DOHH2 (cell line): ENCODE measurements around the gene SIK2.

Experiments
- H3F3A ChIP-seq: fragments of 200-600 bp; sonication (generic), shearing (Covaris generic); 2 replicates; pipeline ENCODE4 v1.6.0; 2016; ENCODE audit warnings: antibody characterized with exemption, mild to moderate bottlenecking; ENCODE audit not compliant: control insufficient read depth, insufficient read depth
- H3K27ac ChIP-seq: fragments of 200-600 bp; sonication (generic); 2 replicates; pipeline ENCODE4 v1.5.1; 2014; ENCODE audit warnings: low read depth, mild to moderate bottlenecking, low read length, moderate library complexity
- H3K27me3 ChIP-seq: fragments of 200-600 bp; sonication (generic); 2 replicates; pipeline ENCODE4 v1.6.1; 2014; ENCODE audit warnings: mild to moderate bottlenecking, low read length, mixed read lengths; ENCODE audit not compliant: control insufficient read depth
- H3K36me3 ChIP-seq: fragments of 200-600 bp; sonication (generic); 2 replicates; pipeline ENCODE4 v1.6.1; 2014; ENCODE audit warnings: mild to moderate bottlenecking, low read length, moderate library complexity, mixed read lengths; ENCODE audit not compliant: control insufficient read depth
- H3K4me1 ChIP-seq: fragments of 200-600 bp; sonication (generic); 2 replicates; pipeline ENCODE4 v1.6.1; 2014; ENCODE audit warnings: mild to moderate bottlenecking, low read length, mixed read lengths; ENCODE audit not compliant: control insufficient read depth
- H3K4me2 ChIP-seq: fragments of 200-600 bp; sonication (generic); 2 replicates; pipeline ENCODE4 v1.6.0; 2014; ENCODE audit warnings: mild to moderate bottlenecking, low read length, moderate library complexity
- H3K4me3 ChIP-seq: fragments of 200-600 bp; sonication (generic); 2 replicates; pipeline ENCODE4 v1.5.1; 2014; ENCODE audit warnings: mild to moderate bottlenecking, low read length, mixed read lengths
- H3K79me2 ChIP-seq: fragments of 200-600 bp; sonication (generic); 2 replicates; pipeline ENCODE4 v1.6.1; 2014; ENCODE audit warnings: mild to moderate bottlenecking, low read length, mixed read lengths; ENCODE audit not compliant: control insufficient read depth
- H3K9me2 ChIP-seq: fragments of 200-600 bp; sonication (generic); replicated peaks from 2 replicates; pipeline ENCODE4 v1.6.1; 2014; ENCODE audit warnings: mild to moderate bottlenecking, low read length, mixed read lengths; ENCODE audit not compliant: control insufficient read depth
- H3K9me3 ChIP-seq: fragments of 200-600 bp; sonication (generic); 2 replicates; pipeline ENCODE4 v1.6.1; 2014; ENCODE audit warnings: antibody characterized with exemption, low read length, mixed read lengths; ENCODE audit not compliant: control insufficient read depth, insufficient read depth
- H4K20me1 ChIP-seq: fragments of 200-600 bp; sonication (generic); 2 replicates; pipeline ENCODE4 v1.6.0; 2014; ENCODE audit warnings: low read depth, mild to moderate bottlenecking, antibody characterized with exemption, low read length, moderate library complexity; ENCODE audit not compliant: control insufficient read depth, insufficient read depth
- EZH2phosphoT487 ChIP-seq: fragments of 200-600 bp; sonication (generic); IDR thresholded peaks from 2 replicates; pipeline ENCODE4 v1.6.1; 2017; ENCODE audit warnings: borderline replicate concordance, mild to moderate bottlenecking, antibody characterized with exemption, low read length, moderate library complexity, mixed read lengths
- TF ChIP-seq, protein P1 (sequence below): fragments of 200-600 bp; sonication (generic); IDR thresholded peaks from one replicate; pipeline ENCODE4 v1.5.1; 2014; ENCODE audit warnings: antibody characterized with exemption, mild to moderate bottlenecking, low read depth, low read length; ENCODE audit not compliant: poor library complexity, severe bottlenecking

SIK2 gene

DNA sequence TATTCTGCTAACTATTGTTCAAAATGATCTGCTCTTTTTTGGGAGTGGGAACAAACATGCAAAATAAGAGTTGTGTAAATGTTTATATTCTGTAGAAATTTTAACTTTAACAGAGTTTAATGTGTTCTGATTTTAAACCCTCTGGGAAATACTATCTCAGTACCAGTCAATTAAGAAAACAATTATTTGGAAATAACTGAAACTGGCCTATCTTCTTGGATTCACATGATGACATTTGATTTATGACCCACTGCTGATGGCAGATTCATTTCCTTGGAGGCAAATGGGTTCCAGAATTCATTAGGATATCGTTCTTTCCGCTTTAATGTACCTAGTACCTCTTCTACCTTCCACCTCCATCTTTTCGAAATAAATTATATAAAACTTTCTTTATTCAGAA is 5.5 kb downstream of the SIK2 start:
- H3K27me3 ChIP-seq = no peaks in the 10 kb centered on the region
- H3K9me3 ChIP-seq = no peaks in the 10 kb centered on the region
- peaks cover 18% of the 10 kb centered on the region; the same call in 1 of the 2 replicates for H4K20me1 ChIP-seq
- TF ChIP-seq, protein P1, sequence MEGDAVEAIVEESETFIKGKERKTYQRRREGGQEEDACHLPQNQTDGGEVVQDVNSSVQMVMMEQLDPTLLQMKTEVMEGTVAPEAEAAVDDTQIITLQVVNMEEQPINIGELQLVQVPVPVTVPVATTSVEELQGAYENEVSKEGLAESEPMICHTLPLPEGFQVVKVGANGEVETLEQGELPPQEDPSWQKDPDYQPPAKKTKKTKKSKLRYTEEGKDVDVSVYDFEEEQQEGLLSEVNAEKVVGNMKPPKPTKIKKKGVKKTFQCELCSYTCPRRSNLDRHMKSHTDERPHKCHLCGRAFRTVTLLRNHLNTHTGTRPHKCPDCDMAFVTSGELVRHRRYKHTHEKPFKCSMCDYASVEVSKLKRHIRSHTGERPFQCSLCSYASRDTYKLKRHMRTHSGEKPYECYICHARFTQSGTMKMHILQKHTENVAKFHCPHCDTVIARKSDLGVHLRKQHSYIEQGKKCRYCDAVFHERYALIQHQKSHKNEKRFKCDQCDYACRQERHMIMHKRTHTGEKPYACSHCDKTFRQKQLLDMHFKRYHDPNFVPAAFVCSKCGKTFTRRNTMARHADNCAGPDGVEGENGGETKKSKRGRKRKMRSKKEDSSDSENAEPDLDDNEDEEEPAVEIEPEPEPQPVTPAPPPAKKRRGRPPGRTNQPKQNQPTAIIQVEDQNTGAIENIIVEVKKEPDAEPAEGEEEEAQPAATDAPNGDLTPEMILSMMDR = no peak
- no peak for TF ChIP-seq EZH2phosphoT487
- no peaks in the 10 kb centered on the region for H3K9me2 ChIP-seq
- peaks cover 10% of the 10 kb centered on the region for H3K36me3 ChIP-seq
- peaks cover 21% of the 10 kb centered on the region for H3K4me1 ChIP-seq
- no peak overlapping the region for H3K27ac ChIP-seq
- no peak overlapping the region for H3K4me2 ChIP-seq
- H3K4me3 ChIP-seq = no peak overlapping the region
- H3K79me2 ChIP-seq = peaks cover 80% of the 10 kb centered on the region
- H3F3A ChIP-seq = peaks cover 13% of the 10 kb centered on the region

DNA sequence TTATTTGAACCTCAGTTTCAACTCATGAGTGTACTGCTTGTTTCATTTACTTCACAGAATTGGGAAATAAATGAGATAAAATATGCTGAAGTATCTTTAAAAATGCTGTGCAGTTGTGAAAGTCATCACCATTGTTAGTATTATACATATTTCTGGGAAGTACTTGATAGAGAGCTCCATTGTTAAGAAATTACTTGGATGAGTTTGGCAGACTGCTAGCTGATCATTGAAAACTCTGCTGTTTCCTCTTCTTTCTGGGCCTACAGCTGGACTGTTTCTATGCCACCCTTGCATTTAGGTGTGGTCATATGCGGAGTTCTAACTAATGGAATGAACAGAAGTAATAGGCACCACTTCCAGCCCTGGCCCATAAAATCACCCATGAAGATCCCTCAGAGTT is 10.0 kb downstream of the SIK2 start:
- Histone ChIP-seq H3K36me3 (peaks cover 16% of the 10 kb centered on the region), H3K4me1 (no peaks in the 10 kb centered on the region), H4K20me1 (no peaks in the 10 kb centered on the region), H3K9me3 (no peaks in the 10 kb centered on the region), H3K27ac (no peak overlapping the region), H3K27me3 (no peaks in the 10 kb centered on the region), H3K9me2 (no peaks in the 10 kb centered on the region), H3K79me2 (peaks cover 37% of the 10 kb centered on the region), H3K4me2 (no peak overlapping the region), H3F3A (peaks cover 8% of the 10 kb centered on the region; the same call in 1 of the 2 replicates), H3K4me3 (no peak overlapping the region)
- no peak for TF ChIP-seq EZH2phosphoT487
- TF ChIP-seq, protein P1 = no peak

DNA sequence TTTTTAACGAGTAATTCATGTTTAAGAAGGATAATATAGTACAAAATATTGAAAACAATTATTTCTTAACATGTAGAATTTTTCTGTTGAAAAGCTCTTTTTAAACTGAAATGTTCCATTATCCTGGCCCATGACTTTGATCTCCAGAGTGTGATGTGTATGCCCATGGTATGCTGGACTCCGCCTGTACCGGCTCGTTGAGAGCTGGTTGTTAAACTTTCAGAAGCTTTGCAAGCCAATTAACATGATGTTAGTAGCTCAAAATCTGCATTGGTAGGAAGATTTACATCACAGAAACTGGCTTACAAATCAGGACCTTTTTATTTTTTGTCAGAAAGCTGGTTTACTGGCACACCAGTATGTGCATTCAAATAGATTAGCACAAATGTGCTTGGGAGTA is 15.0 kb downstream of the SIK2 start:
- Histone ChIP-seq H3K79me2 (peaks cover 3% of the 10 kb centered on the region), H3K4me3 (no peak overlapping the region), H3K4me2 (no peak overlapping the region), H3F3A (peaks cover 5% of the 10 kb centered on the region; the same call in 1 of the 2 replicates), H4K20me1 (no peaks in the 10 kb centered on the region), H3K4me1 (no peaks in the 10 kb centered on the region), H3K9me2 (no peaks in the 10 kb centered on the region), H3K9me3 (no peaks in the 10 kb centered on the region), H3K36me3 (peaks cover 47% of the 10 kb centered on the region), H3K27ac (no peak overlapping the region), H3K27me3 (no peaks in the 10 kb centered on the region)
- TF ChIP-seq, protein P1 = no peak
- no peak for TF ChIP-seq EZH2phosphoT487
